Right kidney (tissue), 9 donors: Measurements from ENCODE around the gene RAB6D.
"Not testable (repeated sequence)": the region's sequence is repeated elsewhere in the genome, so short reads cannot be mapped to it uniquely, and the experiment has no call there.

Source experiments
- DNase-seq: peaks from one replicate; pipeline ENCODE4 v3.0.0-alpha.2; 2016
- long read RNA-seq, 8 donors: transcript quantifications; one replicate each; lab custom pipeline, GENCODE V29; 2026

The RAB6D gene
- long read RNA-seq, donor 1: 0 reads
- long read RNA-seq, donor 2, partial matches to known transcripts: 0 of 1 reads
- long read RNA-seq, donor 2, other reads (novel, unspliced or antisense): 0 of 1 reads
- long read RNA-seq, donor 3: 0 reads
- long read RNA-seq, donor 4: 0 reads
- long read RNA-seq, donor 5: 0 reads
- long read RNA-seq, donor 6: 0 reads
- long read RNA-seq, donor 7: 0 reads
- long read RNA-seq, donor 8: 0 reads

DNA sequence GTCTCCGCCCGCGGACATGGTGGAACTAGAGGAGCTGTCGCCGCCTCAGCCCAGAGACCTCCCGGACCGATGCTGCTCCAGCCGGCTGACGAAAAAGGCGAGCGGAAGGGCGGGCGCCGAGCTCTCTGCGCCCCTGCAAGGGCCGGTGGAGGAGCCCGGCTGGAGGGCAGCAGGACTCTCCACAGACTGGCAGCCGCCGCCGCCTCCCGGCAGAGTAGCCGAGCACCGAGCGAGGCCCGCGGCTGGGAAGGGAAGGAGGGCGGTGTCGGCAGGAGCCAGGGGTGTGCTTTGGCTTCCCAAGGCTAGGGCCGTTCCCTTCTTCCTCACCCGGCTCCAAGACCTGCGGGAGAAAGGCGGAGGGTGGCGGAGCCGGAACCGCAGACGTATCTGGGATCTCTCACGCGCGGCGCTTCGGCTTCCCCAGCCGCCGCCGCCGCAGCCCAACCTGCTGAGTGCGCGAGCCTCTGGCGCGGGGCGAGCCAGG is at the start of gene RAB6D:
Gene RAB6D (minus strand): TSS at position 466 of the 484 bp plus-strand sequence. CDS start 448 bp downstream, at position 18.
- peak; percentile 71 for DNase-seq

DNA sequence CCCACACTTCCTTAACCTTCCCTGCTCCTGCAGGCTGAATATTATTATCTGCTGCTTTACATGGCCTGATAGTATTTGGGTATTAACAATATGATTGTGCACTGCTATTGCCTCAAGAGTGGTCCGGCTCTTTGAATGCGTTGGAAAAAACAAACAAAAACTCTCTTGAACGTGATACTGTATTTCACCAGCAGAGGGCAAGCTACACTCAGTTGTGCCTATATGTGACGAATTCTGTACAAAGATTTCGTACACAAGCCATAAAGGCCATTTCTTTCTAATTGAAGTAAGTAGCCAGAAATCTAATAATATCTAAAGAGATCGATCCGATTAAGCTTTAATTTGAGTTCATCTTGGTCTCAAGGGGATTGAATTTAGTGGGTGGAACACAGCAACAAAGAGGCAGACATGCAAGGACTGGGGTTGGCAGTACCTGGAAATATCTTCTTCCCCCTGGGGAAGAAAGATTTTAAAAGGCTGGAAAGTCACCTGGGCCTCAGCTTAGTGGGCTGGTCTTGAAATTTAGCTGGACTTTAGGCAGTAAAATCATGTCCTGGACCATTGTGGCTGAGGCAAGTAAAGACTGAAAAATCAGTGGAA is 49.3 kb upstream of the RAB6D start:
- DNase-seq: peak; percentile 40

DNA sequence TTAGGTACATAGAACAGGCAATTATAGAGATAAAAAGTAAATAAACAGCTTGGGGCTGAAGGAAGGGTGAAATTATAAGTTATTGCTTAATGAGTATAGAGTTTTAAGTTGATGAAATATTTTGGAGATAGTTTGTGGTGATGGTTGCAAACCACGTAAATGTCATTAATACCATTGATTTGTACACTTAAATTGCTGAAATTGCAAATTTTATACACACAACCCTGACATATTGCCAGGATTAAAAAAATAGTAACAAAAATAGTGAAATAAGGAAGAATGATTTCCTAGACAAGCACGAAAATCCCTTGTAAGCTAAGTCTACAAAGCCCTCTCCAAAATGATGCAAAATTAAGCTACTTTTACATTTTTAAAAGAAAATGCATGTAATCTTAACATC is 46.2 kb upstream of the RAB6D start:
- DNase-seq: no peak

DNA sequence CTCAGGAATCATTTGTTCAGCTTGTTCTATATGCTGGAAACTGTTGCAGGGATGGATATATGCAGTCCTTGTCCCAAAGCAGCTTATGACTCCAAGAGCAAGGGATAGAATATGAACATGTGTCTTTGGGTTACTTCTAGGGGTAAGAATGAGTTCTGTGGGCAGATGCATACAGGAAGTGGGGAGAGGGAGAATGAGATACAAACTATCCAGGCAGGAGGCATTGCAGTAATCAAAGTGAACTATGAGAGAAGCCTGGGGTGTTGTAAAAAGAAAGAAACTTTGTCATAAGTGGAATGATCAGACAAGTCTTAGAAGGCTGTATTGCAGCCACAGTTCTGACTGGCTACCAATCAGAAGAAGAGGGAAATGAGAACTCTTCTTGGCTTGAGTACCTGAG is 44.8 kb upstream of the RAB6D start:
- DNase-seq: no peak

DNA sequence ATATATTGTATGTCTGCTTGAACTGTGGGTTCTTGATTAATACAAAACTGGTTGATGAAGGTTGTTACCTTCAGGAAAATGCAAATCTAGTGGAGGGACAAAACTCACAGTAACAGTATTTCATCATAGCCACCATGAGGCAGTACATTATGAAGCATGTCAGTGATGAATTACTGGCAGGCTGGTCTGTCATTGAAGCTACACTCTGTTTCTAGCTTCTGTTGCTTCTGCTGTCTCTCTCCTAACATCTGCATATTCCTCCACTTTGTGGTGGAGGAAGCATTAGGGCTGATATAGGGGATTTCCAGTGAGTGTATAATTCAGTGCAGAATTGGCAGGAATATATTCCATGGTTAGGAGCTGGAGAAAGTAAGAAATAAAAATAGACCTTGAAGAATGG is 44.2 kb upstream of the RAB6D start:
- no peak for DNase-seq

DNA sequence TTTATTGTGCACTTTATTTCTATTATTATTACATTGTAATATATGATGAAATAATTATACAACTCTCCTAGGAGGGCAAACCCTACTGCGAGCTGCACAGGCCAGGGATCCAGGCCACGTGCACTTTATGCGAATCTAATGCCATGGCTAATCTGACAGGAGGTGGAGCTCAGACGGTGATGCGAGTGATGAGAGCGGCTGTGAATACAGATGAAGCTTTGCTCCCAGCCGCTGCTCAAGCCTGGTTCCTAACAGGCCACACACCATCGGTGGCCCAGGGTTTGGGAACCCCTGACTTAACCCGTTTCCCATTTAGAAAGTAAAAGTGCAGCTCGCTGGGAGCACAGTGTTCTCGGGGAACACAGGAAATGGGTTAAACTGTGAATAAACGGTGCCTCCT is 40.8 kb upstream of the RAB6D start:
- no peak for DNase-seq

DNA sequence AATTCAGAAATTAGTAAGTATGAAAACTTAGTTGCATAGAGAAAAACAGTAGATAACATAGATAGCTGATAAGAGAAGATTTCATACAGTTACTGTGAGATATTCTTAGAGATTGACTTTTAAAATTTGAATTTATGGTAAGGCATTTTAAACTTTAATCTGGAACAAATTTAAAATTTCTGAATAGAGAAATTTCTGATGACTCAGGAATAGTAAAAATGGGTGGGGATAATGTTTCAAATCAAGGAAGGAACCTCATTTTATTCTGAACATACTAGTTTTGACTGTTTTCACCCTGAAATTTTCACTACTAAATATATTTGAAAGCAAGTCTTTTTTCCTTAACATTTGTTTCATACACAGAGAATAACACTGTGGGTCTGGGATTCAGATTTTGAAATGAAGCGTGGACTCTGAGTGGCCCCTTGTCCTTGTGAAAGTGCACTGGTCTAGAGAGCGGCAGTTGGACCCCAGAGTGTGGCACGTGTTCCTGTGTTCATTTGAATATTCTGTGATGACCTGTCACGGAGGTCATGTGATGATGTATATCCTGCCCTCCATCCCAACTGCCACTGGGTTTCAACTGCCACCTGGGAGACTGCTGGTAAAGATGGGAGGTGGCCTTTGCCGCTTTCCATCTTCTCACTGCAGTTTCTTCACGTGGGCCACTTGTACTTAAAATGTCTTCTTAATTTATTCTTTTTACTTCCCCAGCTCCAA is 38.5 kb upstream of the RAB6D start:
- no peak for DNase-seq

DNA sequence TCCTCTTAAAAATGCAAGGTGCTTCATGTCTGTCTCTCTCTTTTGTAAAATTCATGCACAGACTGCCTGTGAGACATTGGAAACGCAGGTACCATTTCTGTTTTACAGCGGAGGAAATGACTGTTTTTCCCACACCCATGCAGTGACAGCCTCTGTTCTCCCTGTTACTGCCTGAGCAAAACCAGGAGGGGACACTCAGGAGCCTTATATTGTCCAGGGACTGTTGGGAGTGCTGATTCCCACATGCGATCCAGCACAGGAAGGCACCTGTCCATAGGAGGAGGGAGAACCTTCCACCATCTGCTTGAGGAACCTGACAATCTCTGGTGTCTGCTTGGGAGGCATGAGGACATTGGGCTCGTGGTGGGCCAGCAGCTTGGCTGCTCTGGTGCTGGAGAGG is 36.9 kb upstream of the RAB6D start:
- no peak for DNase-seq

DNA sequence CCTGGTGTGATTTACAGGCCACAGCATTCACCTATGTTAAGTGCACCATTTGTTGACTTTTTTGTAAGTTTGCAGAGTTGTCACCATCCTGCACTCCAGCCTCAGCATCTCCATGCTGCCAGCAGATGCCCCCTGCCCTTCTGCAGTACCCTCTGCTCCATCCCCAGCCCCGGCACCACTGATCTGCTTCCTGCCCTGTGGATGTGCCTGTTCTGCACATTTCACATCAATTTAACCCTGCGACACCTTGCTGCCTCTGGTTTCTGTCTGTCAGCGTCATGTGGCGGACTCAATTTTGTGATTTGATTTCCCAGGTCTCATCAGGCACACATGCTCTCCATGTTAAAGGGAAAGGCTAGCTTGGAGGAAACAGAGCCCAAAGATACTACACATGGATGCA is 36.5 kb upstream of the RAB6D start:
- DNase-seq: not testable (repeated sequence)

DNA sequence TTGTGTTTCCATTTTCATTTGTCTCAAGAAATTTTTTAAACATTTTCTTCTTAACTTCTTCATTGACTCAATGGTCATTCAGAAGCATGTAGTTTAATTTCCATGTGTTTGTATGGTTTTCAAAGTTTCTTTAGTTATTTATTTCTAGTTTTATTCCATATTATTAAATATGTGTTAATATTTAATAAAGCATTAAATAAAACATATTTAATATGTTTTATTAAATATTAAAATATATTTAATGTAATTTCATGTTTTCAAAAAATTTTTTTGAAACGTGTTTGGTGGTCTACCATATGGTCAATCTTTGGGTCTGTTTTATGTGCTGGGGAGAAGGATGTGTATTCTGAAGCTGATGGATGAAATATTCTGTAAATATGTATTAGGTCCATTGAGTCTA is 32.2 kb upstream of the RAB6D start:
- not testable (repeated sequence) for DNase-seq

DNA sequence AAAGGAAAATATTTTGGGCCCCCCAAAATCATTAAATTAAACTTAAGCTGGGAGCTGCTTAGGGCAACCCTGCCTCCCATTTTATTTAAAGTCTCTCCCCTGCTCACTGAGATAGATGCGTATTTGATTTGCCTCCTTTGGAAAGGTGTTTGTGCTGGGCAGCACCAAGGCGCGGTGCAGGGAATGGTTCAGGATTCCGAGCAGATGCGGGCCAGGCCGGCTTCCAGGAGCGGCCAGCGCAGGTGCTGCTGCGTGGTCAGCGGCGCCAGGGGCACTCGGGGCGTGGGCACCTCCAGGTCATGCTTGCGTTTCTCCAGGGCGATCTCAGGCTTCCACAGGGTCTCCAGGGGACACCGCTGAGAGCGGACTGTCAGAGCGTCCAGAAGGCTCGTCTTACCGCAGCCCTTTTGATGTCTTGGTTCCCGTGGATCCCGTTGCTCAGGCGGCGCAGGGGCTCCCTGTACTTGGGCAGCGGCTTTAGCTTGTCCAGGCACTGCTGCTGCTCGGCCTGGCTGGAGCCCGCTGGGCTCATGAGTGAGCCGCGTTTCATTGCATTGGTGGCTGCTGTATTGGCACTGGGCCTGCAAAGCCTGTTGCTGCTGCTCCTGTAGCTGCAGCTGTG is 31.2 kb upstream of the RAB6D start:
- peak; percentile 40 for DNase-seq

DNA sequence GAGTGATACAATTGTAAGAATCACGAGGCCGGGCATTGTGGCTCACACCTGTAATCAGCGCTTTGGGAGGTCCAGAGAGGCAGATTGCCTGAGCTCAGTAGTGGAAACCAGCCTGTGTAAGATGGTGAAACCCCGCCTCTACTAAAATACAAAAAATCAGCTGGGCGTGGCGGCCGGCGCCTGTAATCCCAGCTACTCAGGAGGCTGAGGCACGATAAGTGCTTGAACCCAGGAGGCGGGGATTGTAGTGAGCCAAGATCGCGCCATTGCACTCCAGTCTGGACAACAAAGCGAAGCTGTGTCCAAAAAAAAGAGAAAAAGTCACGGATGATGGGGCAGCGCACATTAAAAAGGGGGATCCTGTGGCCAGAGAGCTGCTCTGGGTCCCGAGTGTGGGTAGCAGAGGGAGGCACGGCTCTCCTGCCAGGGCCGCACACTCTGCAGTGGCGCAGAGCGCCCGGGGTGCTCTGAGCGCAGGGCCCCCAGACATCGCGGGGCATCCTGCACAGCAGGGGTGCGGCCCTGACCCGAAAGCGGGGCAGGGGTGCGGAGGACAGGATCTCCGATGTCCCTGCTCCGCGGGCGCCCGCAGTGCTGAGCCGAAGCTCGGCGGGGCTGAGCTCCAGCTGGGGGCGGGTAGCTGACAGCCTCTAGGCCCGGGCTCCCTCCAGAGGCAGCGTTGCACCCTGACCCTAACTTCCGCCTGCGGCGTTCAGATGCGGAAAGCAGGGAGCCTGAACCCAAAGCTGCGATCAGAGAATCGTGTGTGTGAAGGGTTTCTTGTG is 30.4 kb upstream of the RAB6D start:
- peak; percentile 65 for DNase-seq

DNA sequence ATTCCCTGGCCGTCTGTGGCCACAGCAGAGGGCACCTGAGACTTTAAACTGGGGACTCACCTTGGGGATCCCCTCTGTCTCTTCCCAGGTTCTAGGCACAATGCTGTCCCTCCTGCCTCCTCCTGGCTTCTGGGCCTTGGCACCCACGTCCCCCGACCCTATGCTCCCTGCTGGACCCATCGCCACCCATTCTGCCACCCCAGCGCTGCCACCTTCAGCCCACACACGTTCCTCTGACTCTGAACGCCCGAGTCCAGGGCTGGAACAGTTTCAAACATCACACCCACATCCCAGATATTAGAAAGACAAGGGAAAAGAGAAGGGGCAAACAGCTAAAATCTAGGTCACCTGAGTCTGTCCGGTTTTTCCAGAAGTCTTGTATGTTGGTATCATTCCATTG is 28.0 kb upstream of the RAB6D start:
- DNase-seq: not testable (repeated sequence)

DNA sequence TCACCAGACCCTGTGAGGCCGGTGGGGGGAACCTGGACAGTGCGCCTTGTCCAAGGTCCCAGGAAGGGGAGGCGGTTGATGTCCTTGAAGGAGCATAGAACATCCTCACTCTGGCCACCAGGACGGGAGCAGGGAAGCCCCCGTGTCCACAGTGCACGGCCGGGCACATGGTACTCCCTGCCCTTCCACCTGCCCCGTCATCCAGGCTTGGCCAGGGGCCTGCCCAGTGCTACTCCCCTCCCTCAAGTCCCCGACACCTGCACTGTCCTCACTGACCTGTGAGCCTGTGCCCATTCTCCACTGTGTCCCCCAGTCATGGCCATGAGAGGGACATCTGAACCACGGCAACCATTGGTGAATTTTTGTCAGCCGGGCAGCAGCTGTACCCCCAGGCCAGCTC is 27.5 kb upstream of the RAB6D start:
- not testable (repeated sequence) for DNase-seq

DNA sequence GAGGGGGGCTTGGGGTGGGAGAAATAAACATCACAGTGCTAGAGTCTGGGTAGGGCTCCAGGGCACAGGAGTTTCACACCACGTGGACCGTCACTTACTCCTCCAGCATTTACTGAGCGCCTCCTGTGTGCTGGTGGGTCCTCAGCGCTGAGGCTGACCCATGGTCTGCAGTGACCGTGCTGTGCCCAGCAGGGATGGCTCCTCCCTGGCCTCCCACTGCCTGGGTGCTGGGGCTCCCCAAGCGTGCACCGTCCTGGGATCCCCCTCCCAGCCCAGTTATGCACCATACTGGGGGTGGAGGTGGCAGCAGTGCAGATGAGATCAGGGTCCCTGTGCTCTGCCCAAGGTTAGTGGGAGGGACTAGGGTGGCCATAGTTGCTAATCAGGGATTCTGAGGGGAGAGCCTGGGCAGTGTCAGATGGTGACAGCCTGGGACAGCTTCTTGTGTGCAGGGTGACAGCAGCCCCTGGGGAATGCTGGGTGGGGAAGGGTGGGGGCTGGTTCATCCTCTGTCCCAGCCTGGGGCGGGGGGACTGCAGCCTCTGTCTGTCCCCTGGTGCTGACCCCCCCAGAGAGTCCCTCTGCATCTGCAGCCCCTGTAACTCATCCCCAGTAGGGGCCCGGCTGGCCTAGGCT is 26.6 kb upstream of the RAB6D start:
- DNase-seq: not testable (repeated sequence)

DNA sequence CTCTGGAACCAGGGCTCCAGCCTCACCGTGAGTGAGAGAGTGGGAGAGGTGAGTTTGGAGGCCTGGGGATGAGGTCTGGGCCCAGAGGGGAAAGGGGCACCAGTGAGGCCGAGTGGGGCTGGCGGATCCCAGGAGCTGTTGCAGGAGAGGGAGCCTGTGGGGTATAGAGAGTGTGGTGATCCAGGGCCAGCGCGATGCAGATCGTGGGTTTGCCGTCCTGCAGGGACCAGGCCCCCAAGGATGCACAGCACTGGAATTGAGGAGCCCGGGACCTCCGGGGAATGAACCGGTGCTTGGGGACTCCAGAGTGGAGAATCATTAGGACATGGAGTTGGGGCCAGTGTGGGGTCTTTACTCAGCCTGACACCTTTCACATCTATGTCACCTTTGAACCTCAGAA is 25.7 kb upstream of the RAB6D start:
- no peak for DNase-seq

DNA sequence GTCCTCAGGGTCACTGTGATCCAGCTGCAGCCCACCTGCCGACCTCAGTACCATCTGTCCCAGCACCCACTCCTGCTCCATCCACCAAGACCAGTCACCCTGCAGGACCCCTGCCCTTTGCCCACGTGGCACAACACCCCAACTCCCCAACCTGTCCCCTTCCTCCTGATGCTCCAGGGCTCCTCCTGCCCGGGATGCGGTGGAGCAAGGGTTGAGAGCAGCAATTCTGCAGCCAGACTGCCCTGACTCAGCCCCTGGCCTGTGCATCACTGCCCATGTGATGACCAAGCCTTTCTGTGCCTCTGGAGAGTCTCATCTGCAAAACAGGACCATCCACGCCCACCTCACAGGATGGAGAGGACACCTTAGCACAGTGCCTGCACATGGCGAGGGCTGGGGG is 24.9 kb upstream of the RAB6D start:
- DNase-seq: not testable (repeated sequence)

DNA sequence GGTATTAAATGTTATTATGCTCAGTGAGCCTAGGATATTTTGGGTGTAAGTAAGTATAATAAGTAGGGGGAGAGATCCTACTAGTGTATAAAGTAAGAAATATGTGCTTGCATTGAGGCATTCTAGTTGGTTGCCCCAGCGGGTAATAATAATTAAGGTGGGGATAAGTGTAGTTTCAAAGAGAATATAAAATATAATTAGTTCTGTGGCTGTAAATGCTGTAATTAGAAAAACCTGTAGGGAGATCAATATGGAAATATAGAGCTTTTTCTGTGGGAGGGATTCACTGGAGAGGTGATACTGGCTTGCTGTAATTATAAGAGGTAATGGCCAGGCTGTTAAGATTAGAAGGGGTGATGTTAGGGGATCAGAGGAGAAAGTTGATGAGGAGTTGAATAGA is 9.1 kb upstream of the RAB6D start:
- DNase-seq: not testable (repeated sequence)

DNA sequence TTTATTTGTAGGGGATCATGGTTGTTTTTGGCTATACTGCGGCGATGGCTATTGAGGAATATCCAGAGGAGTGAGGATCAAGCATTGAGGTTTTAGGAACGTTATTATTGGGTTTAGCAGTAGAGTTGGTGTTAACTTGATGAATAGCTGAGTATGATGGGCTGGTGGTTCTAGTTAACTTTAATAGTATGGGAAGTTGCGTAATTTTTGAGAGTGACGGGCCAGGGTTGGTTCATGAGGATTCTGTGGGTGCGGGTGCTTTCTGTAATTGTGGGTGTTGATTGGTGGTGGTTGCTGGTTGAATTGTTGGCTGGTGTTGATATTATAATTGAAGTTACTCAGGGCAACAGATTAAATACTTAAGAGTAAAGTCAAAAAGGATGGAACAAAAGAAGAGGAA is 6.0 kb upstream of the RAB6D start:
- no peak for DNase-seq

DNA sequence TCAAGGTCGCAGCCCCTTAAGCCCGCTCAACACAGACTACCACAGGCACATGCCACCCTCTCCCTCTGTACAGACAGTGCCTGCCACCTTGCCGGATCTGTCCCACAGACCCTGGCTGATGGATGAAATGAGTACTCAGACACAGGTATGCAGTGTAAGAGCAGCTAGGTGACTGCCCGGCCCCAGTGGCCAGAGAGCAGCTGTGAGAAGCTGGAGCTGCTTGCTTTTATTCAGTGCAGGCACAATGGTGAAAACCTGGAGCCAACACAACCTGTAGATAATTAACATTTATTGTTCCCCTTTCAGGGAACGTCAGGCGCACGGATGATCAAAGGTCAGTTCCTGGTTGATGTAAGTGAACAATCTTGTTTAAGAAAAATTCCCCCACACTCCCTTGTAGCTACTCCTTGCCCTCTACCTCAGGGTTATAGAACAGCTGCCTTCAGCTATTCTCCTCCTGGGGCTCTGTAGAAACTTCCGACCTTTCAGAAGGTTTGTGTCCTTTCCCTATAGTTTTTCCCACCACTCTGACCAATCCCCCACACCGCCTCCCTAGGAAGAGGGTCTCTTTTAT is 4.6 kb upstream of the RAB6D start:
- DNase-seq: not testable (repeated sequence)

DNA sequence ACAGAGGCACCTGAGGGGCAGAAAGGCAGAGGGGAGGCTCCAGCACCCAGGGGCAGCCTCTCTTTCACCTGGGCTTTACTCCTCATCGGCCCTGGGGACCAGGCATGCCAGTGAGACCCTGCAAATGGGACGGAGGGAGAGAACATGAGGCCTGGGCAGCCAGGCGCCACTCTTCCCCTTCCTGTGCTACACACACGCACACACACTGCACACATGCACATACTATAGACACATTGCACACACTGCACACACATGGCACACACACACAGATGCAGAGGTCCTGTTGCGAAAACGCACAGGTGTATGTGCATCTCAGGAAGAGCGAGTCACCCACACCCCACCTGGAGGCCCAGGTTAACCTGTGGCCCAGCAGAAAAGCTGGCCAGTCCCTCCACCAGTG is 3.4 kb upstream of the RAB6D start:
- DNase-seq: no peak

DNA sequence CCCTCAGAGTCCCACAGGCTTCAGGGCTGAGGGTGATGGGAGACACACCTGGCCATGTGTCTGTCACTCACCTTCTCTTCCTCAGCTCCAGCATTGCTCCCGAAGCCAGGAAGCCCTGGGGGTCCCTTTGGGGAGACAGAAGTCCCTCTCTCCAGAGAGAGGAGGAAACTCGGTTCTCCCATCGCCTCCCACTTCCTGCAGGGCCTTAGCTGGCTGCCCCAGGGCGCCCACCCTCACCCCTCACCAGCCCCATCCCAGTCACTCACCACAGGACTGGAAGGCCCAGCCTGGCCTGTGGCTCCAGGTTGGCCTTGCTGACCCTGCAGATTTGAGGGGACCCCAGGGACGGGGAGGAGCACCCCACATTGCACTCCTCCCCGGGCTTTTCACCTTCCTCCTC is 2.7 kb upstream of the RAB6D start:
- DNase-seq: no peak
